Umbilical cord (tissue), 2 donors: ENCODE measurements around the gene MLN. TPM values are rescaled to one million over a fixed set of nuclear protein-coding genes. Genes with fewer than 3 reads are reported as not detected.

Experiments used
- DNase-seq: peaks from one replicate; pipeline ENCODE4 v3.0.0-alpha.2; 2015; ENCODE audit warnings: low spot score
- total RNA-seq: library from RNA; depleted of rRNA; stranded (reverse); fragments of >200 nt; gene quantifications from one replicate; pipeline ENCODE4 v1.2.3, GENCODE V29; 2014; ENCODE audit warnings: low replicate concordance; ENCODE audit not compliant: insufficient read depth

MLN gene
- total RNA-seq, 1 donor from 2014 or later = not detected

DNA sequence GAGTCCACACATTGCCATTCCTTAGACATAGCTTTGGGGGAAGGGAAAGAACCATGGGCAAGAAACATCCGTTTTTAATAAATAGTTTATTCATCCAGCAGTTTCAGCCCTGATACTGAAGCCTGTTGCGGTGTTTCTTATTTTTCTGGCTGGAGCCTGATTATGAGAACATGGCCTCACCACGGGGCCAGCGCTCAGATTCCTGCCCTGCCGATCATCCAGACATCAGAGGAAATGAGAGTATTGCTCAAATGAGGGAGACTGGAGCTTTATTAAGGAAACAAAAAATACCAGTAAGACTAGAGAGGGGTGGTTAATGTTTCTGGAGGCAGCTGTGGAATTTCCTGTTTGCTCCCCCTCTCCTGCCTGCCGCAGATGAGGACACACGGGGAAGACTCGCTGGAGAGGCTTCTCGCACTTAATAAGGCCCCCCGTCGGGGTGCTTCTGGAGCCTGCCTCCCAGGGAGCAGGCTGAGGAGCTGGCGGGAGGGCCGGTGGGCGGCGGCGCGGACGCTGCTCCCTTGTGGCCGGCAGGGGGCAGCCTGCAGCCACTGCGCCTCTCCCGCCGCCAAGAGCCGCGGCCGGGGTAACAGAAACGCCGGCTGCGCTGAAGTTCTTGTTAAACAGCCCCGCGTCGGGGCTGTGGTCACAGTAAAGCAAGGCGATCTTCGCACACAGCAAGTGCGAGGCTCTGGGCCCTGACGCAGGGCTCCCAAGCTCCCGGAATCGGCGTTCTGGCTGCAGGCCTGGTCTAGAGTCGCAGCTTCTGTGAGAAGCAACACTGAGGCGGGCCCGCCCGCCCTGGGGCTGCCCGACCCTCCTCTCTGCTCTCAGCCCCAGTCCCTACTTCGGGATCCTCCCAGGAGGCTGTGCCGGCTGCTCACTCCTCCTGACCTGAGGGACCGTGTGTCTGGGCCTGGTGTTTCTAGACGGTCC is 32.4 kb downstream of the MLN start:
- peak; percentile 88 for DNase-seq

- DNase-seq = no peak
Observed at GRCh38 chr6:33770833-33771145, 33.0 kb downstream of the MLN start.

- DNase-seq = peak; percentile 41
Observed at GRCh38 chr6:33770124-33770832, 33.5 kb downstream of the MLN start.

DNA sequence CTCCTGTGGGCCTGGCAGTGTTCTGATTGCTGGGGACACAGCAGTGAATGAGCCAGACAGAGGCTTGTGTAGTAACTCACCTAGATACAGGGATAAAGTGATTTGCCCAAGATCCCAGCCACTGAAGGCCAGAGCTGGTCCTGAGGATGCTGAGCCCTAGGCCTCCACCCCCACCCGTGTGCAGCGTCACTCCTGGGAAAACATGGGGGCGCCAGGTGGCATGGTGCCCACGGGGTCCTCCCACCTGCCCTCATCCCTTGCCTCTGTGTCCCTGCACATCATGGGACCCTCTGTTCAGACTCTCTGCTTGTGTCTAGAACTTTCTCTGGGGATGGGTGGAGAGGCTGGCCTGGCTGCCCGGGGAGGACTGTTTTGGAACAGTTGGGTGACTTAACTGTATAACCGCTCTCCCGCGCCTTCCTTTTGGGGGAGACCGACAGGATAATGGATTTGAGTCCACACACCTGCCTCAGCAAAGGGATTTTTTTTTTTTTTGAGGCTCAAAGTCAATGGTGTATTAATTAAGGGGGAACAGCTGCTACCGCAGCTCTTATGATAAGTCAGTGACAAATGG is 34.5 kb downstream of the MLN start:
- no peak for DNase-seq

DNA sequence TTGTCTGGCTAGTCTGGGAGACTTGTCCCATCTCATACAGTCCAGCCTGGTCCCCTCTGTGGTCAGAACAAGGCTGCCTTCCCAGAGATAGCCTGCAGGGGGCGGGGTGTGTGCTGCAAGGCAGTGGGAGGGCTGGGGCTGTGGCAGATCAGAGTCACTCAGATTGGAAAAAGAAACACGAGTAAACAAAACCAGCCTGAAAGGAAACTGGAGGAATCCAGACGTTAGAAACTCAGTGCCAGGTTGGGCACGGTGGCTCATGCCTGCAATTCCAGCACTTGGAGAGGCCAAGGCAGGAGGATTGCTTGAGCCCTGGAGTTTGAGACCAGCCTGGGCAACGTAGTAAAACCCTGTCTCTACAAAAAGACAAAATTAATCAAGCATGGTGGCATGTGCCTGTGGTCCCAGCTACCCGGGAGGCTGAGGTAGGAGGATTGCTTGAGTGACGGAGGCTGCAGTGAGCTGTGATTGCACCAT is 35.1 kb downstream of the MLN start:
- DNase-seq = peak; percentile 66

GRCh38 chr6:33766921-33767907 is 36.6 kb downstream of the MLN start:
- no peak for DNase-seq

- DNase-seq = no peak
Observed at GRCh38 chr6:33765368-33765767, 38.4 kb downstream of the MLN start.

DNA sequence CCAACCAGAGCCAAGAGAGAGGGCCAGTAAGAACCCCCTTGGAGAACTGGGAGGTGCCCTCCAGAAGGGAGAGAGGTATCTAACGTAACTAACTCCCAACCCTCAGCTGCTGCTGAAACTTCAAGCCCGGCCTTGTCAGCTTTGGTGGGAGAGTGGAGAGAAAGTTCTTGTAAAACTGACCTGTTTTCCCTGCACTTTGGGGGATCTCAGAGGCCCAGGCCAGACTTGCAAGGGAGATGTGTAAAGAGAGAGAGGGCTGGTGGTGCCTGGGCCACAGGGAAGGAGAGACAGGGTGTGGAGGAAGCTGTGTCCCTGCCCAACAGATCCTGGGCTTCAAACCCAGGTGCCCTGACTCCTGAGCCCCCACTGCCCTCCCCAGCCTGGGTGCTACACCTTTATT is 39.8 kb downstream of the MLN start:
- no peak for DNase-seq

GRCh38 chr6:33763483-33763882 is 40.3 kb downstream of the MLN start:
- DNase-seq = no peak

- DNase-seq = no peak
Observed at GRCh38 chr6:33762713-33763112, 41.1 kb downstream of the MLN start.

DNA sequence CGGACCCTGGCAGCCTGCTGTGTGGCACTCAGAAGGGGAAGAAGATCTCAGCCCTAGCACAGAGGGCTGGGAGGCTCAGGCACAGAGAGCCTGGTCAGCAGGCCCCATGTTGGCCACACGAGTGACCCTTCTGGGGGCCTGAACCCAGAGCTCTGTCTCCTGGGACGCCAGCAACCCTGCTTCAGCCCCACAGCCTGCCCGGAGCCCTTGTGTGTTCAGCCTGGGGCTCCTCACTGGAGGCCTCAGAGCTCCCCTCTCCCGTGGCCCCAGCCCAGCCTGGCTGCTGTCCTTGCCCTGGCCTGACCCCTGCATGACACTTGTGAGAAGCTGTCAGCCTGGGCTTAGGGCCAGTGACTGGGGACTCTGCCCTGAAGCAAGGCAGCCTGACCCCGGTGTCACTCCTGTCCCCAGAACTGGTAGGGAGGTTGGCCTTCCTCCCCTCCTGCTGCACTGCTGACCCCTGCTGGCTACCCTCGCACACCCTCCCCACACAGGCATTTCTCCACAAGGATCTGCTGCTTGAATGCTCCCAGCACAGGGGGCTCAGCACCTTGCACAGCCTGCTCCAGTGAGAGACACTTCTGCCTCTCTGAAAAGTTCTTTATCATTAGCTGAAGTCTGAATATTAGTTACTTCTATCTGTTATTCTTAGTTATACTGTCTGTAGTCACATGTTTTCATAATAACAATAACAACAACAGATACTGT is 41.7 kb downstream of the MLN start:
- no peak for DNase-seq

GRCh38 chr6:33761581-33761921 is 42.3 kb downstream of the MLN start:
- no peak for DNase-seq

DNA sequence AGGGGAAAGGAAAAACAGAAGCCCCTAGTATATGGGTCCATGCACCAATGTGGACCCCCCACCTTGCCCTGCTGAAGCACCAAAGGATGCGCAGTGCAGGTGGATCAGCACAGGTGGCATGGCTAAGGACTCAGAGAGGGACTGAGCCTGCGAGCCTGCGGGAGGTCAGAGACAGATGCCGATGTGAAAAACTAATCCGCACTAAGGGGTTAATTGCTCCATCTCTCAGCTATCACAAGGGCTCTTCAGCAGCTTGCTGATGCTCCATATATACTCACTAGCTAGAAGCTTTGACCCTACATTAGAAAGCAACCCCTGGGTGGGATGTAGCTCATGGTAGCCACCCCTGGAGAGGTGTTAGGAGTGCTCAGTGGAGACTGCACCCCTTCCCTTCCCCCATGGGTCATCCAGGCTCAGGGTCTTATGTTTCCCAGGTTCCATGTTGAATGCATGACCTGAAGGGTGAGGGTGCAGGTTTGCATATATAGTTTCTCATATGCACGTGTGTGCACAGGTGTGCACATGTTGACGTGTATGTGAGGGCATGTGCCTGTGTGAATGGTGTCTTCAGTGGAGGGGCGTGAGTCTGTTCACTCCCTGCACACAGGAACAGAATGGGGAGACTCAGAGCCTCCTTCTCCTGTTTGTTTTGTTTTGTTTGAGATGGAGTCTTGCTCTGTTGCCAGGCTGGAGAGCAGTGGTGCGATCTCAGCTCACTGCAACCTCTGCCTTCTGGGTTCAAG is 43.7 kb downstream of the MLN start:
- no peak for DNase-seq

DNA sequence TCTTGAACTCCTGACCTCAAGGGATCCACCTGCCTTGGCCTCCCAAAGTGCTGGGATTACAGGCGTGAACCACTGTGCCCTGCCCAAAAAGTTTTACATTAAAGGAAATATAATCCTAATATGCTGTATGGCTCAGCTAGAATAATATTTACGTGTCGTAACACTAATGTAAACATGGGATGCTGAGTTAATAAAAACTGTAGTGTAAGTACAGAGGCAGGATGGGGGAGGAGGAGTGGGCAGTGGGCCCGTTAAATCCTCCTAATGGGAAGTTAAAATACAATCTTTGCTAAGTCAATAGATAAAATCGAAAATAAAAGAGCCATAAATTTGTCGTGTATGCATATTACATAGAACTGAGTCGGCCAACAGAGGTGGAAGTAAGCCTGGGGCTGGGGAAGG is 45.0 kb downstream of the MLN start:
- no peak for DNase-seq

GRCh38 chr6:33757906-33758305 is 45.9 kb downstream of the MLN start:
- DNase-seq = no peak

- no peak for DNase-seq
Observed at GRCh38 chr6:33757113-33757512, 46.7 kb downstream of the MLN start.

DNA sequence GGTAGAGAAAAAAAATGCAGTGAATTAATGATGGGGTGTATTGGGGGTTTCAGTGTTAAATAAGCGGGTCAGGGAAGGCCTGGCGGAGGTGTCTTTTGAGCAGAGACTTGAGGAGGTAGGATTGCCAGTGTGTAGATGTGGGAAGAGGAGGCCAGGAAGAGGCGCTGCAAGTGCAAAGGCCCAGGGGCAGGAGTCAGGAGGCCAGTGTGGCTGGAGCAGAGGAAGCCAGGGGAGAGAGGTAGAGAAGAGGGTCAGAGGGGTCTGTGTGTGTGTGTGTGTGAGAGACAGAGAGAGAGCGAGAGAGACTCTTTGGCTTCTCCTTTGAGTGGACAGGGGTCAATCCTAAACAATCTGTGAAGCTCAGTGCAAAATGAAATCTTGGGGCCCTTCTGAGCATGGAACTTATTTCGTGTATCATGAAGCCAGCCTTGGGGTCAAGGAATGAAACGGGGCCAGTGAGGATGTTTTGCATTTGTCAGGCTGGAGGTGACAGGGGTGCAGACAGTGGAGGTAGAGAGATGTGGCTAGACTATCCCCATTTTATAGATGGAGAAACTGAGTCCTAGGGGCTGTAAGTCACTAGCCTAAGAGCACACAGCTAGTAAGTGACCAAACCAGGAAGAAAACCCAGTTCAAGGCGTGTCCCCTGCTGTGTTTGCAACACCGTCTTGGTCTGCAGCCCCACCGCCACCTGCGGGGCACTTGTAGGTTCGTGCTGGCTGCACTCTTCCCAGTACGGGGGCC is 47.4 kb downstream of the MLN start:
- no peak for DNase-seq

DNA sequence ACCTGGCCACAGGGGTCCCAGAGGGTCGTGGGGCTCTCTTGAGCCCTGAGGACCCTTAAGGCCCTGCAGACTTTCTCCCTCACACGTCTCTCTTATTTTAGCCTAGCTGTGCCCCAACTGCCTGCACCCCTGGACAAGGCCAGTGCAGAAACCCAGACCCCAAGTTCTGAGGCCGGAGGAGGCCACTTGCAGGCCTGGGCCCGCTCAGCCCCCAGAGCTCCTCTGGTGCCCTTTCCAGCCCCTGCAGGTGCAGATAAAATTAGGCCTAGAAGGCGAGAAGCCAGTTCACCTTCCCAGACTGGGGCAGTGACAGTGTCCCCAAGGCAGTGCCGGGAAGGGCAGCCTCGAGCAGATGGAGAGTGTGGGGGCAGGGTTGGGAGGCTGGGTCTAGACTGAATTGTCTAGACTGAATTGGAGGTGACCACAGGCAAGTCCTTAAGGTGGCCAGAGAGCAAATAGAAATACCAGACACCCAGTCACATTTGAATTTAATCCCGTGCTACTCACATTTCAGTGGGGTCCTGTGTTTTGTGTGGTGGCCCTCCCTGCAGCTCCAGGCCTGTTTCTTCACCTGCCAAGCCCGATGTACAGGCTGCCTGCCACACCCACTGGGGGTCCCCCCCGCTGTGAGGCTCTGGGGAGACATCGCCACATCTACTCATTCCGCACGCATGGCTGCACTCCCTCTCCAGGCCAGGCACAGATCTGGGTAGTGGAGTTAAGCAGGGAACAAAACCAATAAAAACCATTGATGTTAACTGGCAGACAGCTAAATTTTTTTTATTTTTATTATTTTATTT is 48.5 kb downstream of the MLN start:
- no peak for DNase-seq

DNA sequence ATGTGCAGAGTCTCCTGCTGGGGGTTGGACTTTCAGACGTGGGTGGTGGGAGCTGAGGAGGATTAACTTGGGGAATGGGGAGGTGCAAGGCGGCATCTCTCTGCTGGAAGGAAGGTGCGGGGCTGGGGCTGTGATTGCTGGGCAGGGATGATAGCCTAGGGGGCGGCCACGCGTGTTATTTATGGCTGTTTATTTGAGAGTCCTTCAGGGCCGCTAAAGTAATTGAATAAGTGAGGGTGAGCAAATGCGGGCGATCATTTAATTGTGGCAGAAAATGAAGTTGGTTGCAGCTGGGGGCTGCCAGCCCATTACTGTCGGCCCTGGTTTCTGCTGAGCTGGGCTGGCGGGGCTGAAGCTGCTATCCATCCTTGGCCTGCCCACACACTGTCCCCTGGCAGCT is 49.6 kb downstream of the MLN start:
- DNase-seq = no peak
